ENCODE measurements around the gene FMO1.

DNA sequence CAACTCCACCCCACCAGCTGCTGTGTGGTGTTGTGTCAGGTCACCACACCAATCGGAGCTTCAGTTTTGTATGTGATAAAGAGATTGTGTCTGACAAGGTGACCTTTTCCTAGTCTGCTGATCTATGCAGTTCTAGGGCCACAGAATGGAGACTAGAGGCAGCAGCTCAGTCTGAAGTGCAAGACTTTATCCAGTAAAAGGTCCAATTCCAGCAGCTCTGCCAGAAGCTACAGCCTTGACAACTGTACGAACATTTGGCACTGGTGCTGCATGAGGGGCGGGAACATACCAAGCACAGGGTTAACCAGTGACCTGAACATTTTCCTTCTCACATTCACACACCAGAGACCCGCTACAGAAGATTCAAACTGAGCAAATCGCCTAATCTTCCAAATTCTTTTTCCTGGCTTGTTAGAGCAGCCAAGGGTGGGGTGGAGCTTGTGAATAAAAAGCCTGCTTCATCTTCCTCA, 9.3 kb downstream of the FMO1 start:
- TF ChIP-seq, protein P1, sequence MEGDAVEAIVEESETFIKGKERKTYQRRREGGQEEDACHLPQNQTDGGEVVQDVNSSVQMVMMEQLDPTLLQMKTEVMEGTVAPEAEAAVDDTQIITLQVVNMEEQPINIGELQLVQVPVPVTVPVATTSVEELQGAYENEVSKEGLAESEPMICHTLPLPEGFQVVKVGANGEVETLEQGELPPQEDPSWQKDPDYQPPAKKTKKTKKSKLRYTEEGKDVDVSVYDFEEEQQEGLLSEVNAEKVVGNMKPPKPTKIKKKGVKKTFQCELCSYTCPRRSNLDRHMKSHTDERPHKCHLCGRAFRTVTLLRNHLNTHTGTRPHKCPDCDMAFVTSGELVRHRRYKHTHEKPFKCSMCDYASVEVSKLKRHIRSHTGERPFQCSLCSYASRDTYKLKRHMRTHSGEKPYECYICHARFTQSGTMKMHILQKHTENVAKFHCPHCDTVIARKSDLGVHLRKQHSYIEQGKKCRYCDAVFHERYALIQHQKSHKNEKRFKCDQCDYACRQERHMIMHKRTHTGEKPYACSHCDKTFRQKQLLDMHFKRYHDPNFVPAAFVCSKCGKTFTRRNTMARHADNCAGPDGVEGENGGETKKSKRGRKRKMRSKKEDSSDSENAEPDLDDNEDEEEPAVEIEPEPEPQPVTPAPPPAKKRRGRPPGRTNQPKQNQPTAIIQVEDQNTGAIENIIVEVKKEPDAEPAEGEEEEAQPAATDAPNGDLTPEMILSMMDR (conservative IDR thresholded peaks at IDR 0.05; ENCODE audit: low read depth, low read length): no peak
- TF ChIP-seq EZH2 (IDR thresholded peaks at IDR 0.05; ENCODE audit: low read length, unreplicated experiment): no peak
- TF ChIP-seq EZH2phosphoT487 (IDR thresholded peaks at IDR 0.05; ENCODE audit: borderline replicate concordance, low read length): no peak
